HCEC 1CT (cell line): Measurements from ENCODE around the gene FRMD6.
"Not testable (repeated sequence)": the region's sequence is repeated elsewhere in the genome, so short reads cannot be mapped to it uniquely, and the experiment has no call there.

Source experiments
- DNase-seq: peaks from one replicate; pipeline ENCODE4 v3.0.0-alpha.2; 2017

The FRMD6 gene

GRCh38 chr14:51633298-51633697 lies 18.4 kb upstream of the FRMD6 start:
- not testable (repeated sequence) for DNase-seq

- no peak for DNase-seq
Observed at GRCh38 chr14:51636109-51636508, 15.6 kb upstream of the FRMD6 start.

GRCh38 chr14:51638071-51638944 lies 13.4 kb upstream of the FRMD6 start:
- no peak for DNase-seq

GRCh38 chr14:51639668-51640316 lies 11.9 kb upstream of the FRMD6 start:
- DNase-seq: no peak

- DNase-seq: peak; percentile 82
Observed at GRCh38 chr14:51643140-51643539, 8.6 kb upstream of the FRMD6 start.

- DNase-seq: peak; percentile 56
Observed at GRCh38 chr14:51644217-51644933, 7.3 kb upstream of the FRMD6 start.

- no peak for DNase-seq
Observed at GRCh38 chr14:51648296-51648695, 3.4 kb upstream of the FRMD6 start.

GRCh38 chr14:51650716-51651387 lies 858 bp upstream of the FRMD6 start:
- peak; percentile 26 for DNase-seq

- DNase-seq: peak; percentile 31
Observed at GRCh38 chr14:51652168-51653078, 713 bp downstream of the FRMD6 start.

- peak; percentile 91 for DNase-seq
Observed at GRCh38 chr14:51653079-51653774, 1.5 kb downstream of the FRMD6 start.

GRCh38 chr14:51653775-51654532 lies 2.2 kb downstream of the FRMD6 start:
- DNase-seq: peak; percentile 25

GRCh38 chr14:51654533-51654845 lies 2.8 kb downstream of the FRMD6 start:
- no peak for DNase-seq

GRCh38 chr14:51657762-51658161 lies 6.1 kb downstream of the FRMD6 start:
- peak; percentile 51 for DNase-seq

GRCh38 chr14:51658441-51659173 lies 6.9 kb downstream of the FRMD6 start:
- no peak for DNase-seq

GRCh38 chr14:51660741-51661140 lies 9.0 kb downstream of the FRMD6 start:
- no peak for DNase-seq

GRCh38 chr14:51661504-51661903 lies 9.8 kb downstream of the FRMD6 start:
- peak; percentile 27 for DNase-seq

- DNase-seq: peak; percentile 22
Observed at GRCh38 chr14:51663783-51664326, 12.1 kb downstream of the FRMD6 start.

- DNase-seq: no peak
Observed at GRCh38 chr14:51666070-51666469, 14.4 kb downstream of the FRMD6 start.

GRCh38 chr14:51666826-51667225 lies 15.1 kb downstream of the FRMD6 start:
- DNase-seq: no peak

- DNase-seq: peak; percentile 63
Observed at GRCh38 chr14:51668870-51669269, 17.2 kb downstream of the FRMD6 start.
